ENCODE measurements around the gene ADAMTS13. TPM values are rescaled to one million over a fixed set of nuclear protein-coding genes. Genes with fewer than 3 reads are reported as not detected.

ADAMTS13 gene
- total RNA-seq, 6 experiments from 2014 or later: 8.1 to 27.7 (median 11.3) TPM

DNA sequence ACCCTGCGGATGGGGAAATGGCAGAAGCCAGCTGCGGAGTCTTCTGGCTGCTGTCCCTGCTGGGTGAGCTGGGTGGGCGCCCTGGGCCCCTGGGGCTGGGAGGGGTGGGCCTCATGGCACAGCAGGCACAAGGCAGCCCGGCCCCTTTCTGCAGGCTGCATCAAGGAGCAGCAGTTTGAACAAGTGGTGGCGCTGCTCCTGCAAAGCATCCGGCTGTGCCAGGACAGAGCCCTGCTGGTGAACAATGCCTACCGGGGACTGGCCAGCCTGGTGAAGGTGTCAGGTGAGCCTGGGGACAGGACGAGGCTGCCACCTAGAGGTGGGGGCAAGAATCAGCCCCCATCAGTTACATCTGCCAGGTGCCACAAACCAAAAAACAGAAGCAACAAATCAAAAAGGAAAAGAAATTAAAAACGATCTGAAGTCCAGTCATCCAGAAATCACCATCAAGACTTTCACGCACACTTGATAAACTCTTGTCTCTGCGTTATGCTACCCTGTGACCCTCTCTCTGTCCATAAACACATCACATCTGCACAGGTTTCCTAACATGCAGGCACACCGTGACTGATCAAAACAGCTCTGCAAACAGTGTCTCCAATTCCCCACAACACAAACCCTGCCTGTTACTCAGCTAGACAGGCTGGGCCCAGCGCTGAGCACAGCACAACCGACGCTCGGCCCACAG lies 18.3 kb upstream of the ADAMTS13 start:
- Histone ChIP-seq H3K9me3 (no peaks in the 10 kb centered on the region), H3K4me3 (no peak overlapping the region), H3K4me1 (peaks cover 0 to 9% (median 2%) of the 10 kb centered on the region in 4 donors), H3K27ac (no peak overlapping the region), H3K36me3 (peaks cover 3 to 25% (median 9%) of the 10 kb centered on the region in 4 donors), H3K27me3 (no peaks in the 10 kb centered on the region)
- TF ChIP-seq, protein P1, sequence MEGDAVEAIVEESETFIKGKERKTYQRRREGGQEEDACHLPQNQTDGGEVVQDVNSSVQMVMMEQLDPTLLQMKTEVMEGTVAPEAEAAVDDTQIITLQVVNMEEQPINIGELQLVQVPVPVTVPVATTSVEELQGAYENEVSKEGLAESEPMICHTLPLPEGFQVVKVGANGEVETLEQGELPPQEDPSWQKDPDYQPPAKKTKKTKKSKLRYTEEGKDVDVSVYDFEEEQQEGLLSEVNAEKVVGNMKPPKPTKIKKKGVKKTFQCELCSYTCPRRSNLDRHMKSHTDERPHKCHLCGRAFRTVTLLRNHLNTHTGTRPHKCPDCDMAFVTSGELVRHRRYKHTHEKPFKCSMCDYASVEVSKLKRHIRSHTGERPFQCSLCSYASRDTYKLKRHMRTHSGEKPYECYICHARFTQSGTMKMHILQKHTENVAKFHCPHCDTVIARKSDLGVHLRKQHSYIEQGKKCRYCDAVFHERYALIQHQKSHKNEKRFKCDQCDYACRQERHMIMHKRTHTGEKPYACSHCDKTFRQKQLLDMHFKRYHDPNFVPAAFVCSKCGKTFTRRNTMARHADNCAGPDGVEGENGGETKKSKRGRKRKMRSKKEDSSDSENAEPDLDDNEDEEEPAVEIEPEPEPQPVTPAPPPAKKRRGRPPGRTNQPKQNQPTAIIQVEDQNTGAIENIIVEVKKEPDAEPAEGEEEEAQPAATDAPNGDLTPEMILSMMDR (IDR thresholded peaks at IDR 0.05): peak; percentile 64 to 80 (median 73)
- TF ChIP-seq POLR2A (IDR thresholded peaks at IDR 0.05): no peak
- intact Hi-C loops (cut with DNase I): loop anchor here (5.0 to 10.0 kb wide), 3 partner anchors 49 to 217 kb away; partner anchors contain the start of genes SURF1 (in 1 of the 2) and SURF2 (in 1 of the 2)
- 39% methylated on average over 9 of the region's 16 CpGs for WGBS (ENCODE audit: insufficient coverage, low coverage, low lambda C conversion rate, missing lambda C conversion rate)
- DNase-seq (peak in 1 of 3 donors; percentile 64), ATAC-seq (peak; percentile 65 to 73 (median 70))

GRCh38 chr9:133404454-133405002 lies 17.6 kb upstream of the ADAMTS13 start:
- intact Hi-C loops (cut with DNase I): loop anchor here (5.0 to 10.0 kb wide), 4 partner anchors 50 to 217 kb away; partner anchors contain the start of genes SURF1 (in 1 of the 2) and SURF2 (in 1 of the 2)
- no peak for DNase-seq
- peaks cover 3 to 30% (median 12%) of the 10 kb centered on the region in 4 donors for H3K36me3 ChIP-seq

DNA sequence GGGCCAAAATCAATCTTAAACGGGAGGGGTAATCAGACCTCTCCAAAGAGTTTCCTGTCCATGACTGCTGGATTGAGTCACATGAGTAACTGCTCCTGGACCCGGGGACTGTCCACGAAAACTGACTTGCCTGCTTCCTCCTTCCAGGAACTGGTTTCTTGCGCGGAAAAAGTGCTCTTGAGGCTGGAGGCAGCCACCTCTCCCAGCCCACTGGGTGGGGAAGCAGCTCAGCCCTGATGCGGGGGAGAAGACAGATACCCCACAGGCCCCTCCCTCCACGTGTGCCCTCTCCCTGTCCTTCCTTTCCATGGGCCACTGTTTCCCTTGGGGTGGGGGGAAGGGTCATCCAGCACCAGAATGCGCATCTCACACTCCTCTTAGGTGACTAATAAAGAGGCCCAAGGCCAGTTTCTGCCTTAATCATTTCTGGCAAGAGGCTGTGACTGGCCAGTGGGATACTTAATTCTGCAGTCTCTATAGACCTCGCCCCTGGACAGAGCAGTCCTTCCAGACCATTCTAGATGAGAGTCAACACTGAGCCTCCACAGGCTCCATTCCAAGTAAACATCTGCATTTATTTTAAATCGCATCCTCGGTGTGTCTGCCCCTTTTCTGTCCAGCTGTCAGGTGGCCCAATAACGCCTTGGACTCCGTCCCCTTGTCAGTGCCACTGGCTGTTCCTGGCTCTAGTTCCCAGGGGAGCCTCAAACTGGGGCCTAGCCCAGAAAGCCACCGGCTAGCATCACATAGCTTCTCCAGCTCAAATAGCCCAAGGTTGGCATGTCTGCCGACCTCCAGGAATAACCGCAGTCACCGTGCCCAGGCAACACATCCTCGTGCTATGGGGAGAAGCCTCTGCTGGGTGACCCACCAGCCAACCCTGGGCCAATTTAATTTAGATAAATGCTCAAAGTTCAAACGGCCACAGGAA lies 16.4 kb upstream of the ADAMTS13 start:
- ATAC-seq: peak in 3 of 4 donors; percentile 10 to 61 (median 57)
- Histone ChIP-seq H3K4me1 (peaks cover 0 to 9% (median 2%) of the 10 kb centered on the region in 4 donors), H3K27me3 (no peaks in the 10 kb centered on the region), H3K36me3 (peaks cover 3 to 43% (median 15%) of the 10 kb centered on the region in 4 donors), H3K4me3 (no peak overlapping the region), H3K27ac (peak overlapping the region in 2 of 3 donors; percentile 29 to 57), H3K9me3 (no peaks in the 10 kb centered on the region)
- intact Hi-C loops (cut with DNase I): loop anchor here in 1 of 2 donors (5.0 to 10.0 kb wide), 2 partner anchors 51 to 77 kb away; partner anchors contain the start of genes SURF1 and SURF2
- no peak for DNase-seq
- 29% methylated on average over 15 of the region's 19 CpGs for WGBS (ENCODE audit: insufficient coverage, low coverage, low lambda C conversion rate, missing lambda C conversion rate)
- TF ChIP-seq POLR2A (IDR thresholded peaks at IDR 0.05): no peak
- TF ChIP-seq, protein P1 (IDR thresholded peaks at IDR 0.05): no peak

More at GRCh38 chr9:133404454-133405002, 17.6 kb upstream of the ADAMTS13 start:
- no peak for ATAC-seq
- H3K9me3 ChIP-seq: no peaks in the 10 kb centered on the region
- no peaks in the 10 kb centered on the region for H3K27me3 ChIP-seq
- no peak overlapping the region for H3K27ac ChIP-seq
- H3K4me3 ChIP-seq: no peak overlapping the region
- no peak for TF ChIP-seq POLR2A (IDR thresholded peaks at IDR 0.05)
- TF ChIP-seq, protein P1 (IDR thresholded peaks at IDR 0.05): no peak
- H3K4me1 ChIP-seq: peaks cover 0 to 9% (median 2%) of the 10 kb centered on the region in 4 donors
- 59% methylated on average over 4 of the region's 12 CpGs for WGBS (ENCODE audit: insufficient coverage, low coverage, low lambda C conversion rate, missing lambda C conversion rate)
